HepG2 (cell line): Measurements from ENCODE around the gene GLB1L3. TPM values are rescaled to one million over a fixed set of nuclear protein-coding genes. Genes with fewer than 3 reads are reported as not detected.

Source experiments
- ATAC-seq: fragments of 200-7000 bp; cut with Tn5 transposase; 3 replicates; pipeline ENCODE4 v1.9.1; 2020; ENCODE audit warnings: mild to moderate bottlenecking, moderate library complexity
- BruUV-seq: library from RNA; stranded (reverse); fragments of 400-500 nt; replicated peaks from 2 replicates; lab custom pipeline; 2021; lab: Mats Ljungman, UMichigan
- CTCF ChIA-PET: fragments of 300-600 bp; formaldehyde crosslinking; extraction: SDS; loops from one replicate; lab custom pipeline; 2021; ENCODE audit warnings: low total read pairs, inconsistent platforms, low intra/inter-chr PET ratio; lab: Yijun Ruan, JAX
- POLR2A ChIA-PET: fragments of 350-600 bp; sonication (Branson Sonifier 250); formaldehyde crosslinking; loops from one replicate; lab custom pipeline; 2020; ENCODE audit warnings: antibody characterized with exemption, inconsistent platforms; lab: Yijun Ruan, JAX
- DNase-seq: peaks from one replicate; pipeline ENCODE4 v3.0.0-alpha.2; 2015; ENCODE audit warnings: low spot score
- FAIRE-seq: peaks from 3 replicates; lab custom pipeline; 2011; peaks lifted over from hg19 to GRCh38; lab: Jason Lieb, UNC
- H2AFZ ChIP-seq: one replicate; pipeline ENCODE4 v1.6.1; 2011; ENCODE audit warnings: low read length, inconsistent platforms
- H3K27ac ChIP-seq: fragments of 300-600 bp; 3 replicates; pipeline ENCODE4 v1.8.0; 2011; ENCODE audit warnings: mixed run types, mild to moderate bottlenecking, mixed read lengths, low read length, inconsistent platforms; ENCODE audit not compliant: insufficient read depth; ENCODE audit errors: extremely low read length
- H3K27me3 ChIP-seq, 2 experiments: fragments of 200-600 bp in 1 of 2; 2 replicates in 1 of 2; 3 replicates in 1 of 2; pipeline versions ENCODE4 v1.6.0 to v1.8.0; 2011; ENCODE audit warnings: low read length in 2 of 2, mild to moderate bottlenecking in 2 of 2, moderate library complexity in 2 of 2, inconsistent platforms in 1 of 2; ENCODE audit not compliant: insufficient read depth in 2 of 2, control insufficient read depth in 1 of 2
- H3K36me3 ChIP-seq, 2 experiments: fragments of 200-600 bp in 1 of 2; replicated peaks in 1 of 2; 2 replicates in 1 of 2; 3 replicates in 1 of 2; pipeline versions ENCODE4 v1.5.1 to v1.8.0; 2011; ENCODE audit warnings: low read length in 2 of 2, inconsistent platforms in 1 of 2; ENCODE audit not compliant: insufficient read depth in 2 of 2, control insufficient read depth in 1 of 2
- H3K4me1 ChIP-seq: 2 replicates; pipeline ENCODE4 v1.5.1; 2012; ENCODE audit warnings: low read length, inconsistent platforms; ENCODE audit not compliant: insufficient read depth
- H3K4me2 ChIP-seq: 2 replicates; pipeline ENCODE4 v1.6.0; 2011; ENCODE audit warnings: low read depth, low read length, inconsistent platforms
- H3K4me3 ChIP-seq, 3 experiments: fragments of 200-600 bp in 1 of 3; sonication (generic), shearing (Covaris generic) in 1 of 3; replicated peaks in 1 of 3; 2 replicates each; pipeline ENCODE4 v1.5.1; 2011 to 2016; ENCODE audit warnings: low read length in 3 of 3, inconsistent platforms in 2 of 3, low read depth in 2 of 3, mild to moderate bottlenecking in 2 of 3, control low read depth in 1 of 3, mixed read lengths in 1 of 3; ENCODE audit not compliant: insufficient read depth in 1 of 3
- H3K79me2 ChIP-seq: one replicate; pipeline ENCODE4 v1.6.1; 2011; ENCODE audit warnings: low read length, inconsistent platforms; ENCODE audit not compliant: insufficient read depth
- H3K9ac ChIP-seq: 2 replicates; pipeline ENCODE4 v1.6.0; 2011; ENCODE audit warnings: mild to moderate bottlenecking, low read depth, low read length, inconsistent platforms; ENCODE audit not compliant: insufficient read depth
- H3K9me3 ChIP-seq: 2 replicates; pipeline ENCODE4 v1.5.1; 2012; ENCODE audit warnings: mild to moderate bottlenecking, low read length
- H4K20me1 ChIP-seq: 2 replicates; pipeline ENCODE4 v1.6.0; 2011; ENCODE audit warnings: inconsistent platforms, mild to moderate bottlenecking, low read length, moderate library complexity; ENCODE audit not compliant: insufficient read depth
- KDM2A ChIP-seq: sonication (generic); formaldehyde crosslinking; IDR thresholded peaks from 2 replicates; pipeline ENCODE4 v1.4.0; 2020; ENCODE audit warnings: low read depth, missing genetic modification reagents, borderline replicate concordance
- ZBTB20 ChIP-seq: sonication (generic); formaldehyde crosslinking; IDR thresholded peaks from 2 replicates; pipeline ENCODE4 v1.8.1; 2023; ENCODE audit warnings: missing genetic modification reagents, low read depth, mild to moderate bottlenecking, borderline replicate concordance
- ZNF619 ChIP-seq: sonication (generic); formaldehyde crosslinking; IDR thresholded peaks from 2 replicates; pipeline ENCODE4 v1.4.0; 2020; ENCODE audit warnings: mild to moderate bottlenecking, missing genetic modification reagents
- WGBS: methylation state at CpG from one replicate; pipeline ENCODE4 v1.1.6; 2017; ENCODE audit warnings: low lambda C conversion rate; 5-methylcytosine and 5-hydroxymethylcytosine counted together
- in situ Hi-C: cut with HindIII; loops from 2 replicates; pipeline ENCODE4 v1.10.0; 2017; ENCODE audit warnings: low pct_unique_long_range_greater_than_20kb; ENCODE audit not compliant: extremely low pct_ligation_motif_present
- intact Hi-C: fragments of 100-400 bp; cut with micrococcal nuclease; formaldehyde crosslinking; loops from one replicate; pipeline ENCODE4 v1.10.0; 2022; ENCODE audit not compliant: unreplicated experiment
- polyA plus RNA-seq, 8 experiments: library from polyadenylated mRNA; depleted of rRNA in 3 of 8; stranded (reverse) in 7 of 8; unstranded in 1 of 8; fragments of >200 nt; fragmentation: Illumina TruSeq in 4 of 8; extraction: Trizol in 4 of 8; gene quantifications; 2 replicates each; pipeline versions ENCODE4 v1.2.1 to v1.2.3, GENCODE V29; 2011 to 2016; ENCODE audit warnings: low read depth in 4 of 8, missing spikeins in 1 of 8, mixed read lengths in 1 of 8; ENCODE audit not compliant: insufficient read depth in 1 of 8
- total RNA-seq, 5 experiments: library from RNA; depleted of rRNA; stranded (reverse); fragments of >200 nt; fragmentation: Illumina TruSeq; extraction: Trizol; gene quantifications; 2 replicates each; pipeline ENCODE4 v1.2.3, GENCODE V29; 2016; ENCODE audit warnings: low read depth in 1 of 5
- TF ChIP-seq, protein P1 (sequence below): IDR thresholded peaks from 2 replicates; pipeline ENCODE4 v1.6.1; 2016; ENCODE audit warnings: low read depth, missing genetic modification reagents, missing compliant biosample characterization
- TF ChIP-seq, protein P2 (sequence below): sonication (generic); formaldehyde crosslinking; IDR thresholded peaks from 2 replicates; pipeline ENCODE4 v1.4.0; 2020; ENCODE audit warnings: missing genetic modification reagents, mild to moderate bottlenecking, borderline replicate concordance

The GLB1L3 gene
- total and polyA plus RNA-seq, 2 of the 13 experiments (the other 11 are each of a cell fraction or from before 2014, with no cell fraction given), result not detected

DNA sequence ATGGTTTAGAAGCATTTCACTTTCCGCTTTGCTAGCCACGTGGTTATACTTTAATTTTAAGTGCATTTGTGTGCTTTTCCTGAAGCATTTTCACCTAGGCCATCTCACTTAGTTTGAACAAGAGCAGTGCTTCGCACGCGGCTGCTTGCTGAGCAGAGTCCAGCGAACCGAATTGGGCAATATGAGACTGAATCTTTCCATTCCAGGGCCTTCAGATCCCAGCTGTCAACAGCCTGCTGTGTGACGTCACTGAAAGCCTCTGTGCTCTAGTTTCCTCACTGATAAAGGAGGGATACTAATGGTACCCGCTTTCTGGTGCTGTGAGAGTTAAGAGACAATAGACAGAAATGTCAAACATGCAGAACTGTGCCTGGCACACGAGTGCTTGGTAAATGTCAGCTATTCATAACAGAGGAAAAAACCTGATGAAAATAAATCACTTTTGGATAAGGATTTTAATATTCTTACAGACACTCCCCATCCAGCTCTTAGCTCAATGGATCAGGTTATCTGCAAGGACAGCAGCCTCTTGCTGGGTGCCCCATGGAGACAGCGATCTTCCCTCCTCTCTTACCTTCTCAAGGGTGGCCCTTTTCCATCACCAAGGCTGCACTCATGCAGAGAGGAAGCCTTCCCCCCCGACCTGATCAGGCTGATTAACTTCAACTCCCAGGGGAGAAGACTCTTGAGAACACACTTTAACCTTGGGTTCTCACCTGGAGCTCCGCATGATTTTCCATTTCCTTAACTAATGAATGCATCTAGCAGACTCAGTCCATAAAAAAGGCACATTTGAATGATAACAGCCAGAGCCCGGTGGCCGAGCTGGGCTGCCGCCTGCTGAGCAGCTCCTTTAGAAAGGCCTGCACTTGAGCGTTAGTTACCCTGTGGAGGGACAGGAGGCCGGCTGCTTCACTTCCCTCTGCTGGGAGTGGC, 3.5 kb upstream of the GLB1L3 start (continued):
- TF ChIP-seq, protein P1, sequence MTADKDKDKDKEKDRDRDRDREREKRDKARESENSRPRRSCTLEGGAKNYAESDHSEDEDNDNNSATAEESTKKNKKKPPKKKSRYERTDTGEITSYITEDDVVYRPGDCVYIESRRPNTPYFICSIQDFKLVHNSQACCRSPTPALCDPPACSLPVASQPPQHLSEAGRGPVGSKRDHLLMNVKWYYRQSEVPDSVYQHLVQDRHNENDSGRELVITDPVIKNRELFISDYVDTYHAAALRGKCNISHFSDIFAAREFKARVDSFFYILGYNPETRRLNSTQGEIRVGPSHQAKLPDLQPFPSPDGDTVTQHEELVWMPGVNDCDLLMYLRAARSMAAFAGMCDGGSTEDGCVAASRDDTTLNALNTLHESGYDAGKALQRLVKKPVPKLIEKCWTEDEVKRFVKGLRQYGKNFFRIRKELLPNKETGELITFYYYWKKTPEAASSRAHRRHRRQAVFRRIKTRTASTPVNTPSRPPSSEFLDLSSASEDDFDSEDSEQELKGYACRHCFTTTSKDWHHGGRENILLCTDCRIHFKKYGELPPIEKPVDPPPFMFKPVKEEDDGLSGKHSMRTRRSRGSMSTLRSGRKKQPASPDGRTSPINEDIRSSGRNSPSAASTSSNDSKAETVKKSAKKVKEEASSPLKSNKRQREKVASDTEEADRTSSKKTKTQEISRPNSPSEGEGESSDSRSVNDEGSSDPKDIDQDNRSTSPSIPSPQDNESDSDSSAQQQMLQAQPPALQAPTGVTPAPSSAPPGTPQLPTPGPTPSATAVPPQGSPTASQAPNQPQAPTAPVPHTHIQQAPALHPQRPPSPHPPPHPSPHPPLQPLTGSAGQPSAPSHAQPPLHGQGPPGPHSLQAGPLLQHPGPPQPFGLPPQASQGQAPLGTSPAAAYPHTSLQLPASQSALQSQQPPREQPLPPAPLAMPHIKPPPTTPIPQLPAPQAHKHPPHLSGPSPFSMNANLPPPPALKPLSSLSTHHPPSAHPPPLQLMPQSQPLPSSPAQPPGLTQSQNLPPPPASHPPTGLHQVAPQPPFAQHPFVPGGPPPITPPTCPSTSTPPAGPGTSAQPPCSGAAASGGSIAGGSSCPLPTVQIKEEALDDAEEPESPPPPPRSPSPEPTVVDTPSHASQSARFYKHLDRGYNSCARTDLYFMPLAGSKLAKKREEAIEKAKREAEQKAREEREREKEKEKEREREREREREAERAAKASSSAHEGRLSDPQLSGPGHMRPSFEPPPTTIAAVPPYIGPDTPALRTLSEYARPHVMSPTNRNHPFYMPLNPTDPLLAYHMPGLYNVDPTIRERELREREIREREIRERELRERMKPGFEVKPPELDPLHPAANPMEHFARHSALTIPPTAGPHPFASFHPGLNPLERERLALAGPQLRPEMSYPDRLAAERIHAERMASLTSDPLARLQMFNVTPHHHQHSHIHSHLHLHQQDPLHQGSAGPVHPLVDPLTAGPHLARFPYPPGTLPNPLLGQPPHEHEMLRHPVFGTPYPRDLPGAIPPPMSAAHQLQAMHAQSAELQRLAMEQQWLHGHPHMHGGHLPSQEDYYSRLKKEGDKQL (CRISPR knock-in tag), result 0 out of 2 replicates have a peak, but pooled peaks have one; percentile 21
- TF ChIP-seq ZNF619 (CRISPR knock-in tag), result 0 out of 2 replicates have a peak, but pooled peaks have one; percentile 39

DNA sequence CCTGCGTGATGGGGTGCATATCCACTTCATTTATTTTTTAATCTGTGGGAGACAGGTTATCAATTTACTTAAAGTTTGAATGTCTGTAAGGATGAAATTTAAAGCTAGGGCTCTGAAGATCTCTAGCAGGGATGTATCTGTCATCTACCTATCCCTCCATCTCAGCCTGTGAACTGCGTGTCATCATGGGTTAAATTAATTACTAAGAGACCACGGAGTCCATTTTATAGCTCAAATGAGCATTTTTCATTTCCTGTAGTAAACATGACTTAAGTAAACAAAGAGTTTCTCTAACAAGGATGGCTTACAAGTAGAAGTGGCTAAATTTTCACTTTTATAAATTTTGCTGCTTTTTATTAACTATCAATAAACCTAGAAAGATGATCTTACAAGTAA, 2.9 kb upstream of the GLB1L3 start:
- Histone ChIP-seq H3K36me3 (no peaks in the 10 kb centered on the region), H3K9ac (no peak overlapping the region), H3K4me1 (peaks cover 20% of the 10 kb centered on the region), H3K4me2 (no peak overlapping the region), H2AFZ (no peak overlapping the region), H3K27me3 (peaks cover 6 to 50% of the 10 kb centered on the region in 2 experiments), H4K20me1 (no peaks in the 10 kb centered on the region), H3K79me2 (no peaks in the 10 kb centered on the region), H3K27ac (no peak overlapping the region), H3K9me3 (no peaks in the 10 kb centered on the region), H3K4me3 (no peak overlapping the region)
- intact Hi-C loops, result no loop called here
- TF ChIP-seq, protein P2, sequence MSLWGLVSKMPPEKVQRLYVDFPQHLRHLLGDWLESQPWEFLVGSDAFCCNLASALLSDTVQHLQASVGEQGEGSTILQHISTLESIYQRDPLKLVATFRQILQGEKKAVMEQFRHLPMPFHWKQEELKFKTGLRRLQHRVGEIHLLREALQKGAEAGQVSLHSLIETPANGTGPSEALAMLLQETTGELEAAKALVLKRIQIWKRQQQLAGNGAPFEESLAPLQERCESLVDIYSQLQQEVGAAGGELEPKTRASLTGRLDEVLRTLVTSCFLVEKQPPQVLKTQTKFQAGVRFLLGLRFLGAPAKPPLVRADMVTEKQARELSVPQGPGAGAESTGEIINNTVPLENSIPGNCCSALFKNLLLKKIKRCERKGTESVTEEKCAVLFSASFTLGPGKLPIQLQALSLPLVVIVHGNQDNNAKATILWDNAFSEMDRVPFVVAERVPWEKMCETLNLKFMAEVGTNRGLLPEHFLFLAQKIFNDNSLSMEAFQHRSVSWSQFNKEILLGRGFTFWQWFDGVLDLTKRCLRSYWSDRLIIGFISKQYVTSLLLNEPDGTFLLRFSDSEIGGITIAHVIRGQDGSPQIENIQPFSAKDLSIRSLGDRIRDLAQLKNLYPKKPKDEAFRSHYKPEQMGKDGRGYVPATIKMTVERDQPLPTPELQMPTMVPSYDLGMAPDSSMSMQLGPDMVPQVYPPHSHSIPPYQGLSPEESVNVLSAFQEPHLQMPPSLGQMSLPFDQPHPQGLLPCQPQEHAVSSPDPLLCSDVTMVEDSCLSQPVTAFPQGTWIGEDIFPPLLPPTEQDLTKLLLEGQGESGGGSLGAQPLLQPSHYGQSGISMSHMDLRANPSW (CRISPR knock-in tag), result no peak
- TF ChIP-seq KDM2A (no peak), ZBTB20 (CRISPR knock-in tag) (no peak)
- in situ Hi-C loops, result no loop called here
- ChIA-PET CTCF (no interaction called here), POLR2A (interaction anchor here (1.3 kb wide), 1 partner anchor 49 kb away, joined by 4 read pairs; the partner anchor contains the start of genes NCAPD3 and VPS26B)
- WGBS, result 67% methylated on average over 3 of the region's 3 CpGs
- no TSS peak for BruUV-seq
- ATAC-seq (no peak), FAIRE-seq (no peak), DNase-seq (no peak)
